Keratinocyte (primary cell): ENCODE measurements around the gene TMEM151B.

Experiments used
- CTCF ChIP-seq, 3 experiments: IDR thresholded peaks in 1 of 3; conservative IDR thresholded peaks in 1 of 3; optimal IDR thresholded peaks in 1 of 3; 2 replicates in 2 of 3; 3 replicates in 1 of 3; pipeline versions ENCODE3 to v1.5.1; 2011; ENCODE audit warnings: low read length in 3 of 3, mild to moderate bottlenecking in 3 of 3, moderate library complexity in 2 of 3, control low read depth in 1 of 3, inconsistent platforms in 1 of 3; ENCODE audit not compliant: insufficient read depth in 2 of 3; ENCODE audit errors: extremely low read depth in 1 of 3
- EZH2 ChIP-seq: IDR thresholded peaks from one replicate; pipeline ENCODE4 v1.6.1; 2012; ENCODE audit warnings: inconsistent platforms, mild to moderate bottlenecking, low read length, moderate library complexity

GRCh38 chr6:44286285-44286565 is 16.0 kb downstream of the TMEM151B start:
- TF ChIP-seq CTCF (optimal IDR thresholded peaks at IDR 0.05 in 1 of 3, IDR thresholded peaks at IDR 0.05 in 1 of 3, conservative IDR thresholded peaks at IDR 0.05 in 1 of 3; ENCODE audit: extremely low read depth in 1 of 3, insufficient read depth in 2 of 3, low read length in 3 of 3) (no peak), EZH2 (no peak)
